Raji (cell line): ENCODE measurements around the gene ATP5PO.

Experiments used
- POLR2A ChIP-seq: IDR thresholded peaks from 2 replicates; pipeline ENCODE4 v1.6.1; 2011; ENCODE audit warnings: low read depth, low read length, control low read depth; ENCODE audit not compliant: insufficient read depth

ATP5PO gene

DNA sequence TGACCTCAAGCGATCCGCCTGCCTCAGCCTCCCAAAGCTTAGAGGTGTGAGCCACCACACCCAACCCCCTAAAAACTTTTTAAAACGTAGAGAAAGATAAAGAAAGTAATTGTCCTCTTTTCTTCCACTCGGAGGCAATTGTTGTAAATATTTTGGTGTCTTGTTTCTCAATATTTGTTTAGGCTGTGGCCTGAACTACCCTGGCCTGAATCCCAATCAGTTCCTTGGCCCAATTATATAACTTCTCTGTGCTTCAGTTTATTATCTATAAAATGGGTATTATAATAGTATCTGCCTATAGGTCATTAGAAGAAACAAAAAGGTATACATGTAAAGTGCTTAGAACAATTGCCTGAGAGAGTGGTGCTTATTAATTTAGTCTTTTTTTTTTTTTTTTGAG lies 1.8 kb upstream of the ATP5PO start:
- TF ChIP-seq POLR2A: no peak

DNA sequence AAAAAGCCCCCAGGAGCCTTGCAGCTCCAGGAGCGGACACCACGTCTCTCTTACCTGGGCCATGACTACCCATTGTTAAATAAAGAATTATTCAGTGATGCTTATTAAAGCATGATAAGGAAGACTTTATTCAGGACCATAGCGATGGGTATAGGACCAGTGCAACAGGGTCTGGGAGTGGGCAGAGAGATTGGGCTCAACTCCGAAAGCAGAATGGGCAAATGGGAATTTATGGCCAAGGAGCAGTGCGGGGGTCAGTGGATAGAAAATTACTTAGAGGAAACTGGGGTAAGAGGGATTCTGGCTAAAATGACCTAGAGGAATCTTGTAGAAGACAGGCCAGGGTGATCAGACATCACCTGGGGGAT lies 580 bp upstream of the ATP5PO start:
- no peak for TF ChIP-seq POLR2A

DNA sequence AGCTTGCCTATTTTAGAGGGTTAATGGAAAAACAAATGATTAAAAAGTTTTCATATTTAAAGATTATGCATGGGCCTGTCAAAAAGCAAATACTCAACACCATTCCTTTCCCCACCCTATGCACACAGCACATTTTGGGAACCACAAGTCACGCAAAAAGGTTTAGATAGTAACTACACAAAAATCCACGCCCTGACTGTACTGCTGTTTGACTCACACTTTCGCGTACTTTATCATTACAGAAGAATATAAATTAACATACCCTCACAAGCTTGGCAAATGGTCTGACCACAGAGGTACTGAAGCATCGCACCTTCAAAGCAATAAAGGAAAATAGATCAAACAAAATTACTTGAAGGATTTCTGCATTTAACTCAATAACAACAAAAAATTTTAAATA lies 1.4 kb downstream of the ATP5PO start:
- TF ChIP-seq POLR2A: no peak

DNA sequence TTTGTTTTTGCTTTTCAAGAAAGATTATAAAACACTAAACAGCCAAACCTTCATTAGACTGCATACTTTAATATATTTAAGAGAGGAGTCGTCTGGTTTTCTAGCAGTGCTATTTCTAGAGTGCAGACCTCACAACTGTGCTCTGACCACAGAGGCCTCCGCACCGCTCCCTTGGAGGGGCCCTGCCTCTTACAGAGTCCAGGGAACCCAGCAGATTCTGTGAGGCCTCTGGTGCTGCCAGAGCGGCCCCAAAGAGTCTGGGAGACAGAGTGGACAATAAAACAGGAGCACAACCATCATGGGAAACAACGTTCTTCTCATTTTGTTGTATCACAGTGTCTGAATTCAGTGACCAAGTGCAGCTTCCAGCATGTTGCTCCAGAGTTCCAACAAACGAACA lies 5.8 kb downstream of the ATP5PO start:
- no peak for TF ChIP-seq POLR2A

DNA sequence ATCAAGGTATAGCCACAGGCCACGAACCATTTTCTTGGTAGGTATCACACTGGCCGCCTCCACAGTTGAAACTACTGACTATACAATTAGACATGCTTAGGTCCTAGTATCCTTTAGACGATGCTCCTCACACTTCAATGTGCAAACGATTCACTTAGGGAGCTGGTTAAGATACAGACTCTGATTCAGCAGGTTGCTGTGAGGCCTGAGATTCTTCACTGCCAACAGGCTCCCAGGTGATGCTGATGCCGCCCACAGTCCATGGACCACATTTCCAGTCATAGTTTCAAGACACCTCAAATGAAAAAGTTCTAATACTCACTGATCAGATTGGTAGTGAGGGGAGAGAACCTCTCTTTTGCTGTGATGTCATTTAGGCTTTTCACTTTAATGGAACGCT lies 6.8 kb downstream of the ATP5PO start:
- TF ChIP-seq POLR2A: no peak

DNA sequence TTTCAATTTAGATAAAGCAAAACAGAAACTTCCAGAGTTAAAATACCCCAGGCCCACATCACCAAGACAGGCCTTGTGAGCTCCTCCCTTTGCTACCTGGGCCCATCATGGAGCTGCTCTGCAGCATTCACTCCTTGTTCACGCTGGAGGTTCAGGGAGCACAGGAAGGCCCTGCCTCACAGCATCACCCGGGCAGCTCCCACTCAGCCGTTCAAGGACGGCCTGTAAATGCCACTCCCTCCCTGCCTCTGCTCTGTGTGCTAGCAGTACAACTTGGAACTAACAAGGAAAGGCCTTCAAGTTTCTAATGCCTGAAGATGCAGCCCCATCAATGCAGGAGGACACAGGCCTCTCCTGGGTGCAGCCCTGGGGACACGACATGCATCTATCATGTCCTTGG lies 11.6 kb downstream of the ATP5PO start:
- no peak for TF ChIP-seq POLR2A

DNA sequence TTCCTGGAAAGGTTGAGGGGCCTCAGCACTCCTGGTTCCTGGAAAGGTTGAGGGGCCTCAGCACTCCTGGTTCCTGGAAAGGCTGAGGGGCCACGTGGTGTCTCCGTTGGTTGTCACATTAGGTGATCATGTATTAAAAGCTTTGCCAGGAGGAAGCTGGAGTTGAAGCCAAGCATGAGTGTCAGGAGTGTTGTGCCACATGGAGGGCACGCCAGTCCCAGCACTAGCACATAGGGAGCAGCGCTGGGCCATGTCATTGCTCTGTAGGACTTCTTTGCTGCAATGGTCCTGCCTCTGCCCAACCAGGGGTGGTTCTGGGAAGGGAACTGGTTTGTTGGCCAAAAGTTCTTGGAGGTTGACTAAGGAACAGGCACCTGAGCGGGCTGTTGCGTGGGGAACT lies 13.3 kb downstream of the ATP5PO start:
- no peak for TF ChIP-seq POLR2A

DNA sequence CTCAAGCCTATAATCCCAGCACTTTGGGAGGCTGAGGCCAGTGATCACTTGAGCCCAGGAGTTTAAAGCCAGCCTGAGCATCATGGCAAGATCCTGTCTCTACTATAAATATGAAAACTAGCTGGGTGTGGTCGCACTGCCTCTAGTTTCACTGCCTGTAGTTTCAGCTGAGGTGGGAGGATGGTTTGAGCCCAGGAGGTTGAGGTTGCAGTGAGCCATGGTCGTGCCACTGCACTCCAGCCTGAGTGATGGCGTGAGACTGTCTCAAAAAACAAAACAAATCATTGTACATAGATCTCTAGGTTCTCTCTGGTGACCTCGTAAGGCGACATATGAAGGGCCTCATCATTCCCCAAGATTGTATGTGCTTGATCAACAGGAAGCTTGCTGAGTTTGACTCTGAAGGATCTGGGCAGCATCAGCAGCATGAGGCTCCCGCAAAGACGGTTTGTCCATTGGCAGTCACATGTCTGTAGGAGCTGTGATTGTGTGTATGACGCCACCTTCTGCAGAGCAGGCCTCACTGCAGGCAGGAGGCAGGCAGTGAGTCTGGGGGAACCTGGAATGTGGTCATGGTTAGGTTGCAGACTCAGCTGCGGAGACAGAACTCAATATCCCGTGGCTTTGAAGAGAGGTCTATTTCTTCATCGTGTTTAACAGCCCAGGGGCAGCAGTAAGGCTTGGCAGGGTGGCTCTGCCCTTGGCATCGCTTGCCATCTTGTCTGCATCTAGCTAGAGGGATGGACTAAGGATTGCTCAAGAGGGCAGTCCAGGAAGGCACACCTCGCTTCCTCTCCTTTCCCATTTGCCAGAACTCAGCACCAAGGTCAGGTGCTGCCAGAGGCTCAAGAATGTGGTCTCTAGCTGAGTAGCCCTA lies 14.0 kb downstream of the ATP5PO start:
- no peak for TF ChIP-seq POLR2A

DNA sequence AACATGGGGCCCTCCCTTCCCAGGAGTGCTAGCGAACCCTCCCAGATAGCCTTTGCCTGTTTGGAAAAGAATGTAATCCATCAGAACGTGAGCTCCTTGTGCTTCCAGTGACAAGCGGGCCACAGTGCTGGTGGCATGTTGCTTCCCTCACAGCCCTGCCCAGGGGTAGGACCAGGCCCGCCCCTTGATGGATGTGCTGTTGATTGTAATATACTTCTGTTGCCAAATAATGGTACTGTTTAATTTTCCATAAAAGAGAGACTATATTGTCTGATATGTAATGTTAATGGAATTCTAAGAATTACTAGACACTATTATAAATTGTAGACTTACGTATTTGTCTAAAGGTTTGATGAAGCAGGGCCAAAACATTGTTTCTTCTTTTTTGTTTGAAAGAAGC lies 16.4 kb downstream of the ATP5PO start:
- no peak for TF ChIP-seq POLR2A

DNA sequence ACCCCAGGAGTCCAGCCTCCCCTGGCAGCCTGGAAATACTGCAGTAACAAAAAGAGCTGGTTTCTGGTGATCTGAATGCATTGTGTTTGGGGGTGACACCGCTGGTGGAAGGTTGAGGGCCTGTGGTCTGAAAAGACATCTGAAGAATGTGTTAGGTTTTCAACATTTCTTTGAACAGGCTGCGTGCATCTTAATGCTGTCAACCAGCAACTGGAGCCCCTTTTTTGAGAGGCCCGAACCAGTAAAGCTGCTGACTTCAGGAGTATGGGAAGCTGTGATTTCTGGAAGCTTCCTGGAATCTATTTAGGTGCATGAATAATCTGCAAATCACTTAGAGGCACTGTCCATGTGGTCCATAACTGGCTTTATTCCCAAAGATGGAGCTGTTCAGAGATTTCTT lies 17.0 kb downstream of the ATP5PO start:
- no peak for TF ChIP-seq POLR2A

DNA sequence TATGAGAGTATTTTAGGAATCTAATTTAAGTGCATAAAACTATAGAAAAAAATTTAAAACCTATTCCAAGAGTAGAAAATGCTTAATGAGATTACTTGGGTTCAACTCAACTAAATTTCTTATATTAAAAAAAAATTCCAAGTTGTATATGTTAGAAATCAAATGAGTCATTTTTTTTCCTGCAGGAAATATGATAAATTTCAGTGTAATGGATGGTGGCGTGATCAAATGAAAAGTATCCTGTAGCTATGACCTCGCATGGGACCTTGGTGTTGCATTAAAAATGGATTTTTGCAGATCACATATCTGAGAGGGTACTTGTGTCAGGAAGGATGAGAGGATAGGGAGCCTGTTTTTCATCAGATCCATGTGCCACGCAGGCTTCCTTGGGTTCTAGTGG lies 17.9 kb downstream of the ATP5PO start:
- TF ChIP-seq POLR2A: no peak

DNA sequence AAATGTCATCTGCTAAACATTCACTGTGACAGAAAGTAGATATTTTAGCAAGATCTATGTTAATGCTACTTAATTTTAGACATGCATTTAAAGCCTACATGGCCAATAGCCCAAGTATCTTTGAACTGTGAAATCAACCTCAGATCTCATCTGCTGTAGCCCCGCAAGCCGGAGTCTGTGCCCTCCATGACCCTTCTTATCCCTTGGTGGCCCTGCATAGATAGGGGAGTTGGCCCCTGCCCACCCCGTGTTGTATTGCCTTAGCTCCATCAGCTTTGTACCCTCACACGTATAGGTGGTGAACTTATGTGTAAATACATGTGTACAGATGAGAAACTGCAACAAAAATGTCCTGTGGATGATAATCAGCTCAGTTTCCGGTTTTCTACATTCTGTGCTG lies 18.5 kb downstream of the ATP5PO start:
- no peak for TF ChIP-seq POLR2A

DNA sequence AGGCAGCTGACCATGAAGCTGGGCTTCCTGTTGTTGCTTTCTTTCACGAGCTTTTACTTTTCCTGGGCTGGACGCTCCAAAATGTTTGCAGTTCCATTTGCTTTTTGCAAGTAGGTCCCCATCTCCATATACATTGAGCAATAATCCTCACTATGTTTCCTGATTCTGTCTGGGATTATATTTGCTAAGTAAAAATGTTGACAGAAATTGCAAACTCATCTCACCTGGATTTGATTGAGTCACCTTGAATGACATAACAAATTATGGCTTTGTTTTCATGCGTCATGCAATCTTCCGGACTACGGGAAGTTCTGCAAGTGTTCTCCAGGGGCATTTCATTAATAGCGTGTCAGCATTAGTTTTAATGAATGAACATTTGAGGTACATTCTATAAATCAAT lies 18.9 kb downstream of the ATP5PO start:
- no peak for TF ChIP-seq POLR2A

DNA sequence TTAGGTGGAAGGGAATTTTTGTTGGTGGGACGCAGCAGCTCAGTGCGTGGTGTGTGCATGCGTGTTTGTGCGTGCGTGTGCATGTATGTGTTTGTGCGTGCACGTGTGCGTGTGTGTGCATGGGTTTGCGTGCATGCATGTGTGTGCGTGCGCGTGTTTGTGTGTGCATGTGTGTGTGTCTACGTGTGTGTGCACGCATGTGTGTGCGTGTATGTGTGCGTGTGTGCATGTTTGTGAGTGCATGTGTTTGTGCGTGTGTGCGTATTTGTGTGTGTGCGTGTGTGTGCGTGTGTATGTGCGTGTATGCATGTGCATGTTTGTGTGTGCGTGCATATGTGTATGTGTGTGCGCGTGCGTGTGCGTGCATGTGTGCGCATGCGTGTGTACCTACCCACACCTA lies 20.2 kb downstream of the ATP5PO start:
- no peak for TF ChIP-seq POLR2A

DNA sequence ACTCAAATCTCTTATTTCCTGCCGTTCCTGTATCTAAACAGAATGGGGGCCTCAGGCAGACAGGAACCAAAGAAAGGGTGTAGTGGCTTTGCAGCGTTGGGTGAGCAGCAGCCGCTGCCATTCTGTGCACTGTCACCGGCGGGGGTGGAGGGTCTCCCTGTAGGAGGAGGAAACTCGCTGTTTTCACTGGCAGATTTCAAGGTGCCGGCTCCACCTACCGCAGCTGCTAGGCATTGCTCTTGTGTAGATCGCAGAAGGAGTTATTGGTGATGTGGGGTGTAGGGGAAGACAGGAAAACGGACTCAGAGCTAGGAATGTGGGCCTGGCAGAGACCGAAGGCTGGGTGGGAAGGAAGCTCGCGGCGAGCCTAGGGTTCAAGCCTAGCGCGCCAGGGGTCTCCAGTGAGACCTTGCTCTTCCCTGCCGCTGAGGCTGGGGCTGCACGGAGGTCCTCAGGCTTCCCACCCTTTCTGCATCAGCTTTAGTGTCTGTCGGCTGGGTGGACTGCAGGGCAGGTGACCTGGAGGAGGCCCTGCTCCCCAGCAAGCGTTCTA lies 20.8 kb downstream of the ATP5PO start:
- TF ChIP-seq POLR2A: no peak

DNA sequence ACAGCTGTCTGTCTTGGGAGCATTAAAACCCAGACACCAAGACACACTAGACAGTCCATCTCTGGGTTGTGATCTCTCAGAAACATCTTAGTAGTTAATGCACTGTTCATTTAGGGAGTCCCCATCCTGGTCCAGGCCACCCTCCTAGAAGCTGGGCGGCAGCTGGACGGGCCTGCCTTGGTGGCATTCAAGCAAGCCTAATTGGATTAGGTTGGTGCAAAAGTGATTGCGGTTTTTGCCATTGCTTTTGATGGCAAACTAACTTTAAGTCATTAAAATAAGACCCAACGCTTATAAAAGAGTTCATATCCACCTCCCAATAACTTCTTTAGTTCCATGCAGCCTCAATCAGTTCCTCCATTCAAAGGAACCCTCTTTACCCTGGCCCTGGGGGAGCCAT lies 21.7 kb downstream of the ATP5PO start:
- TF ChIP-seq POLR2A: no peak

DNA sequence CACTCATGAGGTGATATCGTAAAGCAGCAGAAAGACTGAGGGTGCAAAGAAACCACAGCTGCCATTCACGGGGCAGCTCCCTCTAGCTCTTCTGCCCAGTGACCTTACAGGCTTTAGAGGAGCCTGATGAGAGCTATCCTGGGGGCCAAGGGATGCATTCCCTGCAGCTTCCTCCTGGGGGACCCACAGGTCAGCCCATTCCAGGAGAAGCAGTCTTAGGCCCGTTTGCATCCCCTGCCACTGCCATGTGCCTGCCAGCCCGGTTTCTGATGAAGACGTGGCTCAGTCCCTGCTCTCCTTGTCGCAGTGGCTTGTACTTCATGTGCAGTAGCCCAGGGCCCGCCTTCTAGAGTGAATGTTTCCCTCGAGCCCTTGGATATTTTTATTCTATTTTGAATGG lies 22.8 kb downstream of the ATP5PO start:
- no peak for TF ChIP-seq POLR2A
